SK-N-SH treated with all-trans-retinoic acid at 6 μM for 48 hours (cell line): ENCODE measurements around the gene PRPF19.

Experiments used
- ATAC-seq: fragments of 200-7000 bp; cut with Tn5 transposase; 3 replicates; pipeline ENCODE4 v1.9.1; 2020; ENCODE audit warnings: mild to moderate bottlenecking, moderate library complexity
- BACH2 ChIP-seq: fragments of 250-450 bp; sonication (Bioruptor Pico); IDR thresholded peaks from 2 replicates; pipeline ENCODE4 v1.9.0; 2021; ENCODE audit warnings: mild to moderate bottlenecking, borderline replicate concordance
- CSDC2 ChIP-seq: fragments of 250-450 bp; sonication (Bioruptor Pico); IDR thresholded peaks from 2 replicates; pipeline ENCODE4 v1.5.0; 2020; ENCODE audit warnings: mild to moderate bottlenecking, moderate library complexity
- GLIS3 ChIP-seq: fragments of 250-450 bp; sonication (Bioruptor Pico); IDR thresholded peaks from 2 replicates; pipeline ENCODE4 v1.5.0; 2020; ENCODE audit warnings: mild to moderate bottlenecking, moderate library complexity
- ISL1 ChIP-seq: fragments of 250-450 bp; sonication (Bioruptor Pico); IDR thresholded peaks from 2 replicates; pipeline ENCODE4 v2.1.2; 2022; ENCODE audit warnings: mild to moderate bottlenecking, moderate library complexity
- OSR1 ChIP-seq: fragments of 250-450 bp; sonication (Bioruptor Pico); IDR thresholded peaks from 2 replicates; pipeline ENCODE4 v1.8.0; 2022; ENCODE audit warnings: moderate library complexity, mild to moderate bottlenecking, inconsistent platforms
- PPARA ChIP-seq: fragments of 250-450 bp; sonication (Bioruptor Pico); IDR thresholded peaks from 2 replicates; pipeline ENCODE4 v1.5.0; 2020; ENCODE audit warnings: mild to moderate bottlenecking, borderline replicate concordance
- RARB ChIP-seq: fragments of 250-450 bp; sonication (Bioruptor Pico); IDR thresholded peaks from 2 replicates; pipeline ENCODE4 v1.8.0; 2021; ENCODE audit warnings: mild to moderate bottlenecking, moderate library complexity
- SNAI2 ChIP-seq: fragments of 250-450 bp; sonication (Bioruptor Pico); IDR thresholded peaks from 2 replicates; pipeline ENCODE4 v1.5.0; 2020; ENCODE audit warnings: mild to moderate bottlenecking, moderate library complexity
- TCF4 ChIP-seq: fragments of 250-450 bp; sonication (Bioruptor Pico); IDR thresholded peaks from 2 replicates; pipeline ENCODE4 v1.8.0; 2021; ENCODE audit warnings: mild to moderate bottlenecking, moderate library complexity, borderline replicate concordance
- TOX ChIP-seq: fragments of 250-450 bp; sonication (Bioruptor Pico); IDR thresholded peaks from 2 replicates; pipeline ENCODE4 v1.8.0; 2021; ENCODE audit warnings: mild to moderate bottlenecking, moderate library complexity, borderline replicate concordance
- ZC3H10 ChIP-seq: fragments of 250-450 bp; sonication (Bioruptor Pico); IDR thresholded peaks from 2 replicates; pipeline ENCODE4 v1.5.1; 2021; ENCODE audit warnings: mild to moderate bottlenecking, moderate library complexity
- ZFP3 ChIP-seq: fragments of 250-450 bp; sonication (Bioruptor Pico); IDR thresholded peaks from 2 replicates; pipeline ENCODE4 v1.5.0; 2020; ENCODE audit warnings: mild to moderate bottlenecking, moderate library complexity
- ZFP30 ChIP-seq: fragments of 450-650 bp; formaldehyde crosslinking; IDR thresholded peaks from 2 replicates; pipeline ENCODE4 v1.5.0; 2022; ENCODE audit warnings: mild to moderate bottlenecking, moderate library complexity
- ZNF565 ChIP-seq: fragments of 450-650 bp; formaldehyde crosslinking; conservative IDR thresholded peaks from 2 replicates; pipeline ENCODE4 v1.5.0; 2020; ENCODE audit warnings: low read depth, mild to moderate bottlenecking, moderate library complexity
- ZNF70 ChIP-seq: fragments of 450-650 bp; formaldehyde crosslinking; IDR thresholded peaks from 2 replicates; pipeline ENCODE4 v1.5.0; 2020; ENCODE audit warnings: mild to moderate bottlenecking, moderate library complexity
- ZNF8 ChIP-seq: fragments of 450-650 bp; formaldehyde crosslinking; IDR thresholded peaks from 2 replicates; pipeline ENCODE4 v1.5.0; 2020; ENCODE audit warnings: mild to moderate bottlenecking, moderate library complexity
- TF ChIP-seq, protein P1 (sequence below): fragments of 250-450 bp; sonication (Bioruptor Pico); IDR thresholded peaks from 2 replicates; pipeline ENCODE4 v1.8.0; 2020; ENCODE audit warnings: mild to moderate bottlenecking, moderate library complexity, borderline replicate concordance
- TF ChIP-seq, protein P2 (sequence below): fragments of 250-450 bp; sonication (Bioruptor Pico); IDR thresholded peaks from 2 replicates; pipeline ENCODE4 v1.5.1; 2021; ENCODE audit warnings: mild to moderate bottlenecking, moderate library complexity
- TF ChIP-seq, protein P3 (sequence below): fragments of 250-450 bp; sonication (Bioruptor Pico); IDR thresholded peaks from 2 replicates; pipeline ENCODE4 v1.8.0; 2021; ENCODE audit warnings: low read depth, mild to moderate bottlenecking, moderate library complexity, borderline replicate concordance
- TF ChIP-seq, protein P4 (sequence below): fragments of 250-450 bp; sonication (Bioruptor Pico); IDR thresholded peaks from 2 replicates; pipeline ENCODE4 v1.5.0; 2020; ENCODE audit warnings: mild to moderate bottlenecking, moderate library complexity

The PRPF19 gene

DNA sequence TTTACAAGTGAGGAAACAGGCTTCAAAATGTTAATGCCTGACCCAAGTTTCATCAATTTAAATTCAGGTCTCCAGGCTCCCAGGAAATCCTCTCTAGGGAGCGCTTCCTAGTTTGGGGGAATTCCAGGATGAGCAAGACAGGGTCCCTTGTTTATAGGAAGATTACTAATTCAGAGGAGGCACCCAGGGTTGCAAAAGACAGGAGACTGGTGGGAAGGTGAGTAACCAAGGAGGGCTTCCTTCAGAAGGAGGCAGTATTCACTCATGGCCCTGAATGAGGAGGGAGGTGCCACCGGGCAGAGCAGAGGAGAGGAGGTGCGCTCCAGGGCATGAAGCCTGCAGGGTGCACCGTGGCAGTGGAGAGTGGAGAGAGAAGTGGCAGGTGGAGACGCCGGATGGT, 19.5 kb upstream of the PRPF19 start (continued):
- TF ChIP-seq ZNF70 (CRISPR knock-in tag): no peak
- TF ChIP-seq ZNF565: no peak
- TF ChIP-seq, protein P1, sequence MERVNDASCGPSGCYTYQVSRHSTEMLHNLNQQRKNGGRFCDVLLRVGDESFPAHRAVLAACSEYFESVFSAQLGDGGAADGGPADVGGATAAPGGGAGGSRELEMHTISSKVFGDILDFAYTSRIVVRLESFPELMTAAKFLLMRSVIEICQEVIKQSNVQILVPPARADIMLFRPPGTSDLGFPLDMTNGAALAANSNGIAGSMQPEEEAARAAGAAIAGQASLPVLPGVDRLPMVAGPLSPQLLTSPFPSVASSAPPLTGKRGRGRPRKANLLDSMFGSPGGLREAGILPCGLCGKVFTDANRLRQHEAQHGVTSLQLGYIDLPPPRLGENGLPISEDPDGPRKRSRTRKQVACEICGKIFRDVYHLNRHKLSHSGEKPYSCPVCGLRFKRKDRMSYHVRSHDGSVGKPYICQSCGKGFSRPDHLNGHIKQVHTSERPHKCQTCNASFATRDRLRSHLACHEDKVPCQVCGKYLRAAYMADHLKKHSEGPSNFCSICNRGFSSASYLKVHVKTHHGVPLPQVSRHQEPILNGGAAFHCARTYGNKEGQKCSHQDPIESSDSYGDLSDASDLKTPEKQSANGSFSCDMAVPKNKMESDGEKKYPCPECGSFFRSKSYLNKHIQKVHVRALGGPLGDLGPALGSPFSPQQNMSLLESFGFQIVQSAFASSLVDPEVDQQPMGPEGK: no peak

DNA sequence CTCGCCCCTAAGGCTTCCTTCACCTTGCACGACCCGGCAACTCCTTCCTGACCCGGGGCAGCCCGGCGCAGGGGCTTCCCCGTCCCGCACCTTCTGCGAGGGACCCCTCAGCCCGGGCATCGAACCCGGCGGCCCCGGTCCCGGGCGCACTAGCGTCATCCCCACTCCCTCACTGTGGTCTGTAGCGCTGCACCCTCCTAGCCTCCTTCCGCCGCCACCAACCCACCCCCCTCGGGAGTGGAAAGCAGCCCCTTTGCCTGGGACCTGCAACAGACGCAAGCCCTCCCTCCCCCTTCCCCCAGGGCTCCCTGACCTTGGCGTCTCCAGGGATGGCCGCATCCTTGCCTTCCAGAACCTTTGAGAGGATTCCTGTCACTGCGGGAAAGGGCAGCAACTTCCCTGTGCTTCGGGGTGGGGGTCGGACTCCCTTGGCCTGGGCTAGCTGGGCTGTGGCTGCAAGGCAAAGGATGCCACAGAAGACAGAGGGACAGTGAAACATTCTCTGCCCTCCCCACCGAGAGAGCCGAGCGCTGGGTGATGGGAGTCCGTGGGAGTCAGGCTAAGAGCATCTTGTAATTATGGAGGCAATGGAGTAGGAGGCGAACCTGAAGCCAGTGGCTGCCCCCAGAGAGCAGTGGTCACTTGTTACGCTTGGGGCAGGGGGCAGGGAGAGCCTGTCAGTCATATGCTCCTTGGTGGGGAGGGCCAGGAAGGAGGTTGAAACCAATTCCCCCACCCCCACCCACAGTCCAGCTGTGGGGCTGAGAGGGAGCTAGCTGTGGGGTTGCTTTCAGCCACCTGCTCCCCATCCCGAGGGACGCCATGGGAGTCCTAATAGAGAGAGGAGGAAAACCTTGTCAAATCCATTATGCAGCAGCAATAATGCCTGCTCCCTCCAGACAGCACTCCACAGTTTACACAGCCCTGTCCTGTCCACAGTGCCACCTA, 18.8 kb upstream of the PRPF19 start:
- TF ChIP-seq ZNF8 (CRISPR knock-in tag) (no peak), BACH2 (CRISPR knock-in tag) (no peak), ZC3H10 (CRISPR knock-in tag) (no peak), ISL1 (CRISPR knock-in tag) (no peak), SNAI2 (no peak), ZFP3 (CRISPR knock-in tag) (no peak), TCF4 (CRISPR knock-in tag) (no peak), PPARA (CRISPR knock-in tag) (no peak), TOX (CRISPR knock-in tag) (no peak), GLIS3 (CRISPR knock-in tag) (no peak), OSR1 (CRISPR knock-in tag) (no peak), ZFP30 (CRISPR knock-in tag) (no peak), RARB (no peak), CSDC2 (CRISPR knock-in tag) (no peak)
- TF ChIP-seq, protein P2, sequence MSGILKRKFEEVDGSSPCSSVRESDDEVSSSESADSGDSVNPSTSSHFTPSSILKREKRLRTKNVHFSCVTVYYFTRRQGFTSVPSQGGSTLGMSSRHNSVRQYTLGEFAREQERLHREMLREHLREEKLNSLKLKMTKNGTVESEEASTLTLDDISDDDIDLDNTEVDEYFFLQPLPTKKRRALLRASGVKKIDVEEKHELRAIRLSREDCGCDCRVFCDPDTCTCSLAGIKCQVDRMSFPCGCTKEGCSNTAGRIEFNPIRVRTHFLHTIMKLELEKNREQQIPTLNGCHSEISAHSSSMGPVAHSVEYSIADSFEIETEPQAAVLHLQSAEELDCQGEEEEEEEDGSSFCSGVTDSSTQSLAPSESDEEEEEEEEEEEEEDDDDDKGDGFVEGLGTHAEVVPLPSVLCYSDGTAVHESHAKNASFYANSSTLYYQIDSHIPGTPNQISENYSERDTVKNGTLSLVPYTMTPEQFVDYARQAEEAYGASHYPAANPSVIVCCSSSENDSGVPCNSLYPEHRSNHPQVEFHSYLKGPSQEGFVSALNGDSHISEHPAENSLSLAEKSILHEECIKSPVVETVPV (CRISPR knock-in tag): no peak
- TF ChIP-seq, protein P1: no peak
- TF ChIP-seq, protein P3, sequence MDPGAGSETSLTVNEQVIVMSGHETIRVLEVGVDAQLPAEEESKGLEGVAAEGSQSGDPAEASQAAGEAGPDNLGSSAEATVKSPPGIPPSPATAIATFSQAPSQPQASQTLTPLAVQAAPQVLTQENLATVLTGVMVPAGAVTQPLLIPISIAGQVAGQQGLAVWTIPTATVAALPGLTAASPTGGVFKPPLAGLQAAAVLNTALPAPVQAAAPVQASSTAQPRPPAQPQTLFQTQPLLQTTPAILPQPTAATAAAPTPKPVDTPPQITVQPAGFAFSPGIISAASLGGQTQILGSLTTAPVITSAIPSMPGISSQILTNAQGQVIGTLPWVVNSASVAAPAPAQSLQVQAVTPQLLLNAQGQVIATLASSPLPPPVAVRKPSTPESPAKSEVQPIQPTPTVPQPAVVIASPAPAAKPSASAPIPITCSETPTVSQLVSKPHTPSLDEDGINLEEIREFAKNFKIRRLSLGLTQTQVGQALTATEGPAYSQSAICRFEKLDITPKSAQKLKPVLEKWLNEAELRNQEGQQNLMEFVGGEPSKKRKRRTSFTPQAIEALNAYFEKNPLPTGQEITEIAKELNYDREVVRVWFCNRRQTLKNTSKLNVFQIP (CRISPR knock-in tag): no peak
- TF ChIP-seq, protein P4, sequence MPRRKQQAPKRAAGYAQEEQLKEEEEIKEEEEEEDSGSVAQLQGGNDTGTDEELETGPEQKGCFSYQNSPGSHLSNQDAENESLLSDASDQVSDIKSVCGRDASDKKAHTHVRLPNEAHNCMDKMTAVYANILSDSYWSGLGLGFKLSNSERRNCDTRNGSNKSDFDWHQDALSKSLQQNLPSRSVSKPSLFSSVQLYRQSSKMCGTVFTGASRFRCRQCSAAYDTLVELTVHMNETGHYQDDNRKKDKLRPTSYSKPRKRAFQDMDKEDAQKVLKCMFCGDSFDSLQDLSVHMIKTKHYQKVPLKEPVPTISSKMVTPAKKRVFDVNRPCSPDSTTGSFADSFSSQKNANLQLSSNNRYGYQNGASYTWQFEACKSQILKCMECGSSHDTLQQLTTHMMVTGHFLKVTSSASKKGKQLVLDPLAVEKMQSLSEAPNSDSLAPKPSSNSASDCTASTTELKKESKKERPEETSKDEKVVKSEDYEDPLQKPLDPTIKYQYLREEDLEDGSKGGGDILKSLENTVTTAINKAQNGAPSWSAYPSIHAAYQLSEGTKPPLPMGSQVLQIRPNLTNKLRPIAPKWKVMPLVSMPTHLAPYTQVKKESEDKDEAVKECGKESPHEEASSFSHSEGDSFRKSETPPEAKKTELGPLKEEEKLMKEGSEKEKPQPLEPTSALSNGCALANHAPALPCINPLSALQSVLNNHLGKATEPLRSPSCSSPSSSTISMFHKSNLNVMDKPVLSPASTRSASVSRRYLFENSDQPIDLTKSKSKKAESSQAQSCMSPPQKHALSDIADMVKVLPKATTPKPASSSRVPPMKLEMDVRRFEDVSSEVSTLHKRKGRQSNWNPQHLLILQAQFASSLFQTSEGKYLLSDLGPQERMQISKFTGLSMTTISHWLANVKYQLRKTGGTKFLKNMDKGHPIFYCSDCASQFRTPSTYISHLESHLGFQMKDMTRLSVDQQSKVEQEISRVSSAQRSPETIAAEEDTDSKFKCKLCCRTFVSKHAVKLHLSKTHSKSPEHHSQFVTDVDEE (CRISPR knock-in tag): no peak
- ATAC-seq: peak; percentile 46
